Activated CD4-positive, alpha-beta T cell treated with anti-CD3 and anti-CD28 coated beads for 1 hour (primary cell): Measurements from ENCODE around the gene TYW1.
"Not testable (repeated sequence)": the region's sequence is repeated elsewhere in the genome, so short reads cannot be mapped to it uniquely, and the experiment has no call there.

Experiments
- DNase-seq: peaks from one replicate; pipeline ENCODE4 v3.0.0-alpha.2; 2020

TYW1 gene

GRCh38 chr7:67135617-67136486 is 139.2 kb downstream of the TYW1 start:
- DNase-seq: not testable (repeated sequence)

GRCh38 chr7:67137489-67137888 is 140.9 kb downstream of the TYW1 start:
- DNase-seq: not testable (repeated sequence)

- DNase-seq: not testable (repeated sequence)
Observed at GRCh38 chr7:67139876-67140275, 143.2 kb downstream of the TYW1 start.

GRCh38 chr7:67141001-67141400 is 144.4 kb downstream of the TYW1 start:
- not testable (repeated sequence) for DNase-seq

GRCh38 chr7:67143091-67143786 is 146.6 kb downstream of the TYW1 start:
- DNase-seq: not testable (repeated sequence)

GRCh38 chr7:67145581-67146193 is 149.1 kb downstream of the TYW1 start:
- DNase-seq: not testable (repeated sequence)

- not testable (repeated sequence) for DNase-seq
Observed at GRCh38 chr7:67149131-67149530, 152.5 kb downstream of the TYW1 start.

GRCh38 chr7:67154374-67154773 is 157.7 kb downstream of the TYW1 start:
- not testable (repeated sequence) for DNase-seq

- DNase-seq: not testable (repeated sequence)
Observed at GRCh38 chr7:67156064-67156463, 159.4 kb downstream of the TYW1 start.

GRCh38 chr7:67163285-67163684 is 166.7 kb downstream of the TYW1 start:
- not testable (repeated sequence) for DNase-seq

- DNase-seq: not testable (repeated sequence)
Observed at GRCh38 chr7:67171151-67171550, 174.5 kb downstream of the TYW1 start.

- DNase-seq: not testable (repeated sequence)
Observed at GRCh38 chr7:67176730-67177129, 180.1 kb downstream of the TYW1 start.

- DNase-seq: not testable (repeated sequence)
Observed at GRCh38 chr7:67178915-67179688, 182.5 kb downstream of the TYW1 start.

- not testable (repeated sequence) for DNase-seq
Observed at GRCh38 chr7:67182956-67183750, 186.5 kb downstream of the TYW1 start.

GRCh38 chr7:67184912-67185659 is 188.5 kb downstream of the TYW1 start:
- not testable (repeated sequence) for DNase-seq

- DNase-seq: not testable (repeated sequence)
Observed at GRCh38 chr7:67185660-67186129, 189.1 kb downstream of the TYW1 start.

GRCh38 chr7:67189160-67189559 is 192.5 kb downstream of the TYW1 start:
- DNase-seq: not testable (repeated sequence)

GRCh38 chr7:67189801-67190465 is 193.3 kb downstream of the TYW1 start:
- DNase-seq: not testable (repeated sequence)

- not testable (repeated sequence) for DNase-seq
Observed at GRCh38 chr7:67191002-67191720, 194.5 kb downstream of the TYW1 start.
